GM23248 (cell line): ENCODE results near the gene SH2D3A. TPM values are rescaled to one million over a fixed set of nuclear protein-coding genes. Genes with fewer than 3 reads are reported as not detected.

Experiments used
- DNase-seq: peaks from one replicate; pipeline ENCODE4 v3.0.0-alpha.2; 2015
- H2AFZ ChIP-seq: fragments of 200-600 bp; sonication (generic); 2 replicates; pipeline ENCODE4 v1.6.1; 2016; ENCODE audit warnings: antibody characterized with exemption
- H3F3A ChIP-seq: fragments of 200-600 bp; sonication (generic); 2 replicates; pipeline ENCODE4 v1.6.1; 2016; ENCODE audit warnings: mild to moderate bottlenecking, antibody characterized with exemption, mixed run types; ENCODE audit not compliant: insufficient read depth
- H3K27ac ChIP-seq: fragments of 200-600 bp; sonication (generic); 2 replicates; pipeline ENCODE4 v1.5.1; 2016; ENCODE audit warnings: mild to moderate bottlenecking
- H3K27me3 ChIP-seq: fragments of 200-600 bp; sonication (generic); replicated peaks from 2 replicates; pipeline ENCODE4 v1.6.1; 2016; ENCODE audit warnings: mild to moderate bottlenecking; ENCODE audit not compliant: insufficient read depth
- H3K36me3 ChIP-seq: fragments of 200-600 bp; sonication (generic); 2 replicates; pipeline ENCODE4 v1.6.1; 2016; ENCODE audit warnings: low read depth, mild to moderate bottlenecking
- H3K4me1 ChIP-seq: fragments of 200-600 bp; sonication (generic); 2 replicates; pipeline ENCODE4 v1.6.1; 2016; ENCODE audit warnings: mild to moderate bottlenecking; ENCODE audit not compliant: insufficient read depth
- H3K4me2 ChIP-seq: fragments of 200-600 bp; sonication (generic); one replicate; pipeline ENCODE4 v1.6.1; 2016; ENCODE audit warnings: mild to moderate bottlenecking; ENCODE audit not compliant: unreplicated experiment
- H3K4me3 ChIP-seq: fragments of 200-600 bp; sonication (generic); 2 replicates; pipeline ENCODE4 v1.5.1; 2016; ENCODE audit warnings: mild to moderate bottlenecking
- H3K79me2 ChIP-seq: fragments of 200-600 bp; sonication (generic); 2 replicates; pipeline ENCODE4 v1.6.1; 2016; ENCODE audit warnings: mild to moderate bottlenecking; ENCODE audit not compliant: insufficient read depth
- H3K9ac ChIP-seq: fragments of 200-600 bp; sonication (generic); 2 replicates; pipeline ENCODE4 v1.6.1; 2016; ENCODE audit warnings: mild to moderate bottlenecking
- H3K9me2 ChIP-seq: fragments of 200-600 bp; sonication (generic); 2 replicates; pipeline ENCODE4 v1.6.1; 2016; ENCODE audit warnings: mixed run types, mild to moderate bottlenecking, moderate library complexity; ENCODE audit not compliant: insufficient read depth
- H3K9me3 ChIP-seq: fragments of 200-600 bp; sonication (generic); one replicate; pipeline ENCODE4 v1.6.1; 2017; ENCODE audit warnings: low read depth
- H4K20me1 ChIP-seq: fragments of 200-600 bp; sonication (generic); 2 replicates; pipeline ENCODE4 v1.6.0; 2016; ENCODE audit not compliant: insufficient read depth
- EZH2 ChIP-seq: fragments of 200-600 bp; sonication (generic); IDR thresholded peaks from 2 replicates; pipeline ENCODE4 v1.6.1; 2018; ENCODE audit warnings: antibody characterized with exemption, mild to moderate bottlenecking; ENCODE audit not compliant: insufficient read depth, poor library complexity, severe bottlenecking
- EZH2phosphoT487 ChIP-seq: fragments of 200-600 bp; sonication (generic); IDR thresholded peaks from 2 replicates; pipeline ENCODE4 v1.6.1; 2018; ENCODE audit warnings: antibody characterized with exemption, moderate library complexity, mild to moderate bottlenecking, low read depth; ENCODE audit not compliant: insufficient read depth
- WGBS, 2 experiments: methylation state at CpG; one replicate each; pipeline ENCODE4 v1.1.6; 2015 to 2017; ENCODE audit warnings: low lambda C conversion rate in 2 of 2, low coverage in 1 of 2; ENCODE audit errors: missing lambda C conversion rate in 2 of 2; 5-methylcytosine and 5-hydroxymethylcytosine counted together
- in situ Hi-C: fragments of 300-500 bp; cut with MboI; formaldehyde crosslinking; loops from 2 replicates; pipeline ENCODE4 v1.15.0; 2020
- polyA plus RNA-seq: library from polyadenylated mRNA; unstranded; fragments of >200 nt; fragmentation: Nextera tagmentation; extraction: Ambion mirVana; gene quantifications from 2 replicates; pipeline ENCODE4 v1.2.1, GENCODE V29; 2016
- total RNA-seq: library from RNA; depleted of rRNA; stranded (reverse); fragments of >200 nt; shearing (Covaris generic); gene quantifications from 2 replicates; pipeline ENCODE4 v1.2.3, GENCODE V29; 2014

Gene SH2D3A
- total and polyA plus RNA-seq, 2 experiments from 2014 or later, result not detected

GRCh38 chr19:6793411-6793810 is 26.2 kb upstream of the SH2D3A start:
- no peak for DNase-seq
- WGBS, 2 experiments, result 56 to 57% methylated on average over 4 of the region's 4 CpGs
- no peaks in the 10 kb centered on the region for H3K4me1 ChIP-seq
- no peak overlapping the region for H3K27ac ChIP-seq
- no peaks in the 10 kb centered on the region for H3K79me2 ChIP-seq
- H3K36me3 ChIP-seq, result no peaks in the 10 kb centered on the region
- H3K9ac ChIP-seq, result no peak overlapping the region
- no peaks in the 10 kb centered on the region for H3K9me3 ChIP-seq
- no peaks in the 10 kb centered on the region for H3K9me2 ChIP-seq
- H3K4me2 ChIP-seq, result no peak overlapping the region
- no peaks in the 10 kb centered on the region for H3F3A ChIP-seq
- no peak overlapping the region for H3K4me3 ChIP-seq
- H3K27me3 ChIP-seq, result peaks cover 9% of the 10 kb centered on the region; the same call in 1 of the 2 replicates
- H2AFZ ChIP-seq, result no peak overlapping the region
- H4K20me1 ChIP-seq, result no peaks in the 10 kb centered on the region
- in situ Hi-C loops, result no loop called here
- TF ChIP-seq EZH2phosphoT487, result no peak
- no peak for TF ChIP-seq EZH2

GRCh38 chr19:6791237-6791636 is 24.0 kb upstream of the SH2D3A start:
- no peak for TF ChIP-seq EZH2phosphoT487
- no peak for TF ChIP-seq EZH2
- Histone ChIP-seq H3K27me3 (peaks cover 6% of the 10 kb centered on the region; the same call in 1 of the 2 replicates), H2AFZ (no peak overlapping the region), H3K9me3 (no peaks in the 10 kb centered on the region), H3K79me2 (no peaks in the 10 kb centered on the region), H3K9ac (no peak overlapping the region), H3K9me2 (no peaks in the 10 kb centered on the region), H3K36me3 (no peaks in the 10 kb centered on the region), H3K4me2 (no peak overlapping the region), H3F3A (no peaks in the 10 kb centered on the region), H3K27ac (no peak overlapping the region), H3K4me3 (no peak overlapping the region), H4K20me1 (no peaks in the 10 kb centered on the region), H3K4me1 (no peaks in the 10 kb centered on the region)
- in situ Hi-C loops, result no loop called here
- DNase-seq, result no peak
- WGBS, 2 experiments, result 18 to 21% methylated on average over 6 of the region's 6 CpGs

GRCh38 chr19:6790194-6791128 is 23.2 kb upstream of the SH2D3A start:
- no peaks in the 10 kb centered on the region for H3K4me1 ChIP-seq
- H3K79me2 ChIP-seq, result no peaks in the 10 kb centered on the region
- no peaks in the 10 kb centered on the region for H3F3A ChIP-seq
- no peak for DNase-seq
- no peak overlapping the region for H3K9ac ChIP-seq
- H3K36me3 ChIP-seq, result no peaks in the 10 kb centered on the region
- no peak overlapping the region for H3K27ac ChIP-seq
- H2AFZ ChIP-seq, result no peak overlapping the region
- H4K20me1 ChIP-seq, result no peaks in the 10 kb centered on the region
- TF ChIP-seq EZH2 (no peak), EZH2phosphoT487 (no peak)
- no peak overlapping the region for H3K4me2 ChIP-seq
- no peaks in the 10 kb centered on the region for H3K9me2 ChIP-seq
- in situ Hi-C loops, result no loop called here
- H3K9me3 ChIP-seq, result no peaks in the 10 kb centered on the region
- H3K4me3 ChIP-seq, result no peak overlapping the region
- H3K27me3 ChIP-seq, result peaks cover 6% of the 10 kb centered on the region; the same call in 1 of the 2 replicates
- WGBS, 2 experiments, result 20 to 27% methylated on average over 5 of the region's 5 CpGs

- no peaks in the 10 kb centered on the region for H3K79me2 ChIP-seq
- H3K9me2 ChIP-seq, result no peaks in the 10 kb centered on the region
- no peak for TF ChIP-seq EZH2
- TF ChIP-seq EZH2phosphoT487, result no peak
- no peaks in the 10 kb centered on the region for H4K20me1 ChIP-seq
- H3K4me2 ChIP-seq, result no peak overlapping the region
- H3K4me1 ChIP-seq, result no peaks in the 10 kb centered on the region
- no peak overlapping the region for H3K4me3 ChIP-seq
- in situ Hi-C loops, result no loop called here
- H3K36me3 ChIP-seq, result no peaks in the 10 kb centered on the region
- no peaks in the 10 kb centered on the region for H3K9me3 ChIP-seq
- H2AFZ ChIP-seq, result no peak overlapping the region
- peaks cover 6% of the 10 kb centered on the region; the same call in 1 of the 2 replicates for H3K27me3 ChIP-seq
- no peak for DNase-seq
- no peak overlapping the region for H3K27ac ChIP-seq
- H3K9ac ChIP-seq, result no peak overlapping the region
- H3F3A ChIP-seq, result no peaks in the 10 kb centered on the region
- WGBS, 2 experiments, result 32 to 42% methylated on average over 4 of the region's 4 CpGs
These were observed 21.7 kb upstream of the SH2D3A start for GRCh38 chr19:6788896-6789295.
